Colonic mucosa (tissue), 4 donors: Measurements from ENCODE around the gene TANGO2. TPM values are rescaled to one million over a fixed set of nuclear protein-coding genes. Genes with fewer than 3 reads are reported as not detected.

ENCODE experiments used
- DNase-seq: peaks from one replicate; pipeline ENCODE4 v3.0.0-alpha.2; 2020
- H3K27ac ChIP-seq: fragments of 200-600 bp; one replicate; pipeline ENCODE4 v1.8.0; 2021
- H3K27me3 ChIP-seq: fragments of 200-600 bp; one replicate; pipeline ENCODE4 v1.8.0; 2021
- H3K36me3 ChIP-seq: fragments of 200-600 bp; one replicate; pipeline ENCODE4 v1.8.0; 2021
- H3K4me1 ChIP-seq: fragments of 200-600 bp; one replicate; pipeline ENCODE4 v1.8.0; 2021; ENCODE audit warnings: mild to moderate bottlenecking
- H3K4me3 ChIP-seq: fragments of 200-600 bp; one replicate; pipeline ENCODE4 v1.8.0; 2021
- H3K9ac ChIP-seq, 2 donors: one replicate each; pipeline ENCODE4 v1.7.0; 2013; ENCODE audit warnings: control low read depth in 2 of 2, low read depth in 2 of 2, low read length in 2 of 2
- H3K9me3 ChIP-seq: fragments of 200-600 bp; one replicate; pipeline ENCODE4 v1.8.0; 2021
- intact Hi-C: fragments of 100-400 bp; cut with DNase I; formaldehyde crosslinking; loops from one replicate; pipeline ENCODE4 v1.14.1; 2022
- total RNA-seq, 2 donors: library from RNA; stranded (reverse); fragmentation: NEBNext Ultra II Directional in 1 of 2; extraction: Animal tissue kit (Norgen Biotek cat#: 25700) in 1 of 2; gene quantifications; one replicate each; pipeline ENCODE4 v1.2.1, GENCODE V29; 2021
- TF ChIP-seq, protein P1 (sequence below): fragments of 200-600 bp; IDR thresholded peaks from one replicate; pipeline ENCODE4 v1.8.0; 2022; ENCODE audit warnings: antibody characterized with exemption, mild to moderate bottlenecking
- donor health status: healthy.
- donor health status: DM: no; HTN: no; CAD: no.
- donor health status: DM: no; HTN: no; CAD: no.

Gene TANGO2
- total RNA-seq, 2 donors from 2014 or later, result 22.1 to 34.1 TPM

DNA sequence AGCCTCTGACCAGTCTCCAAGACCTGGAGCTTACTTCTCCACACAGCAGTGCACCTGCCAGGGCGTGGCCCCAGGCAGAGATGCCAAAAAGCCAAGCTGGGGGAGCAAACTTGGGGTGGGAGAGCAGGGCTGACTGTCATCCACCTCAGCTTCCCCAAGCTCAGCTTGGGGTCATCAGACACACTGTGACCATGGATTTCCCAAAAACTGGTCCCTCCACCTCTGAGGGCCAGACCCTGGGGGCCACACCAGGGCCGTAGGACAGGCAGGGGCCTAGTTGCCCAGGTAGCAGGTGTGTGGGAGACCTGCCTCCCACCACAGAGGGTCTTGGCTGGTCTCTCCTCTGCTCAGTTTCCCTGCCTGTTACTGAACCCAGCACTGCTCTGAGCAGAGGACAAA is 34.9 kb upstream of the TANGO2 start:
- peak overlapping the region; percentile 70 to 75 for H3K9ac ChIP-seq
- H3K4me1 ChIP-seq, result peaks cover 9% of the 10 kb centered on the region
- no peaks in the 10 kb centered on the region for H3K9me3 ChIP-seq
- H3K36me3 ChIP-seq, result no peaks in the 10 kb centered on the region
- H3K4me3 ChIP-seq, result peak overlapping the region; percentile 83
- no peaks in the 10 kb centered on the region for H3K27me3 ChIP-seq
- intact Hi-C loops, result no loop called here
- TF ChIP-seq, protein P1, sequence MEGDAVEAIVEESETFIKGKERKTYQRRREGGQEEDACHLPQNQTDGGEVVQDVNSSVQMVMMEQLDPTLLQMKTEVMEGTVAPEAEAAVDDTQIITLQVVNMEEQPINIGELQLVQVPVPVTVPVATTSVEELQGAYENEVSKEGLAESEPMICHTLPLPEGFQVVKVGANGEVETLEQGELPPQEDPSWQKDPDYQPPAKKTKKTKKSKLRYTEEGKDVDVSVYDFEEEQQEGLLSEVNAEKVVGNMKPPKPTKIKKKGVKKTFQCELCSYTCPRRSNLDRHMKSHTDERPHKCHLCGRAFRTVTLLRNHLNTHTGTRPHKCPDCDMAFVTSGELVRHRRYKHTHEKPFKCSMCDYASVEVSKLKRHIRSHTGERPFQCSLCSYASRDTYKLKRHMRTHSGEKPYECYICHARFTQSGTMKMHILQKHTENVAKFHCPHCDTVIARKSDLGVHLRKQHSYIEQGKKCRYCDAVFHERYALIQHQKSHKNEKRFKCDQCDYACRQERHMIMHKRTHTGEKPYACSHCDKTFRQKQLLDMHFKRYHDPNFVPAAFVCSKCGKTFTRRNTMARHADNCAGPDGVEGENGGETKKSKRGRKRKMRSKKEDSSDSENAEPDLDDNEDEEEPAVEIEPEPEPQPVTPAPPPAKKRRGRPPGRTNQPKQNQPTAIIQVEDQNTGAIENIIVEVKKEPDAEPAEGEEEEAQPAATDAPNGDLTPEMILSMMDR, result no peak
- H3K27ac ChIP-seq, result no peak overlapping the region
- DNase-seq, result no peak

DNA sequence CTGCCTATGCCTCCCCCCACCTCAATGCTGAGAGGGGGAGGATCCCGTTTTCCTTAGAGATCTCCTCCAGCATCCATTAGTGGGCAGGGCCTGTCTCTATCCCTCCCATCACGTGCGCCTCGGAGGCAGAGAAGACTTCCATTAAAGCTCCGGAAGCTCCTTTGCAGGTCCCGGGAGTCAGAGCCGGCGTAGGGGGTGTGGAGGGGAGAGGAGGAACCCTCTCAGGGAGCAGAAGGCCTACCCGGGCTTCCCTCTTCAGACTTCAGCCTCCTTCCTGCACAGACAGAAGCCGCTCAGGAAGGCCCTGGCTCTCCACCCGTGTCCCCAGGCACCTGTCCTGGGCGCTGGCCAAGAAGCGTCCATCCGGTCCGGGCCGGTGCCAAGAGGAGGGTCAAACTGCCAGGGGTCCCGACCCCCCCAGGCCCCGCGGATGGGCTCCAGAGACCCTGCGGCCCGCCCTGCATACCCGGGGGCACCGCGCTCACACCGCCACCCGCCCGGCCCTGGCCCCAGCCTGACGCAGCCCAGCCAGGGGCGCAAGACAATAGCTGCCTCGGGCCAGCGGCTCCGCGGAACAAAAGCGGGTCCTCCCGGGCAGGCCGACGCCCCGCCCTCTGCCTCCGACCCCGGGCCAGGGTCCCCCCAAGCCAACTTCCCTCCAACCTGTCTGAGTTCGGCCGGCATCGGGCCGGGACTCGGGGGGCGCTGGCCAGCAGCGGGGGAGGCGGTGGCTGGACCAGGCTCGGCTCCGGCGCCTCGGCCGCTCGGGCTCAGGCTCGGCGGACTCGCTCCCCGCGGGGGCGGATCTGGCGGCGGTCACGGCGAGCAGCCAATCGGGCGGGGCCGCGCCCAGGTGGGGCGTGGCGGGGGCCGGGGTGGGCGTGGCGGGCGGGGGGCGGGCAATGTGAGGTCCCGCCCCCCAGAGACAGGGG is 34.2 kb upstream of the TANGO2 start:
- peak; percentile 79 for DNase-seq
- Histone ChIP-seq H3K27me3 (no peaks in the 10 kb centered on the region), H3K9me3 (no peaks in the 10 kb centered on the region), H3K9ac (peak overlapping the region; percentile 70 to 75), H3K27ac (peak overlapping the region; percentile 47), H3K4me3 (peak overlapping the region; percentile 83), H3K4me1 (peaks cover 9% of the 10 kb centered on the region), H3K36me3 (no peaks in the 10 kb centered on the region)
- TF ChIP-seq, protein P1, result no peak
- intact Hi-C loops, result no loop called here

DNA sequence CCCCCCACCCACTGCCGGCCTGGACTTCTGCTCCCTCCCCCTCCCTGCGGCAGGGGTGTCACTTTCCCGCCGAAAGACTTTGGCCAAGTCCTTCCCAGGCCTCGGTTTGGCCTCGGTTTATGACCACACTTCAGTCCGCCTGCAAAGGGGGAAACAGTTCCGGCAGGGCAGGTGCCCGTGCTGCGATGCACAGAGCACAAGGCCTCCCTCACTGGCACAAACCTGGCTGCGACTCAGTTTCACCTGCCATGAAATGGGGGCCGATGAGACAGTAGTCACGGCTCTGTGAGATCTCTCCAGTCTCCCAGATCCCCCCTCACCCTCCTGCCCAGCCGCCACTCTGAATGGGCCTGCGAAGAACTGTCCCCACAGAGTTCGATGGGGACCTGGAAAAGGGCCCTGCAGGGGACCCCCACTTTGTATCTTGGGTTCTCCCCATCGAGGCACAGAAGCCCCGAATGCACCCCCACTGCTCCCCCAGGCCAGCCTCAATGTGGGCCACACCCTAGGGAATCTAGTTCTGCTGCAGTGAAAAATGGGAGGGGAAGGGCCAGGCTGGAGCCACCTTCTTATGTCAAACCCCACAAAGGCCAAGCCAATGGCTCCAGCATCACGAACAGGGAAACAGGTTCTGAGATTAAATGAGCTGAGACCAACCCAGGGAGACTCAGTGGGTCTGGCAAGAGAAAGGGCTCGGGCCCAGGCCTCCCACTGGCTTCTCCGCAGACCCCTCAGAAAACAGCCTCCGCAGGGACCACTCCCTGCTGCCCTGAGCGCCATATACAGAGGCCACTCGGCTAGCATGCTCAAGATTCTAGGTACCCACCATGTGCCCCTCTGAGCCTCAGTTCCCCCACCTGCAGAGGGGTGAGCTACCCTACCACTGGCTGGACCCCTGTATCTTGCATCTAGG is 33.3 kb upstream of the TANGO2 start:
- intact Hi-C loops, result no loop called here
- Histone ChIP-seq H3K36me3 (no peaks in the 10 kb centered on the region), H3K27ac (no peak overlapping the region), H3K9me3 (no peaks in the 10 kb centered on the region), H3K4me3 (no peak overlapping the region), H3K27me3 (no peaks in the 10 kb centered on the region), H3K9ac (peak overlapping the region in 1 of 2 donors; percentile 14), H3K4me1 (peaks cover 9% of the 10 kb centered on the region)
- TF ChIP-seq, protein P1, result no peak
- peak; percentile 36 for DNase-seq

DNA sequence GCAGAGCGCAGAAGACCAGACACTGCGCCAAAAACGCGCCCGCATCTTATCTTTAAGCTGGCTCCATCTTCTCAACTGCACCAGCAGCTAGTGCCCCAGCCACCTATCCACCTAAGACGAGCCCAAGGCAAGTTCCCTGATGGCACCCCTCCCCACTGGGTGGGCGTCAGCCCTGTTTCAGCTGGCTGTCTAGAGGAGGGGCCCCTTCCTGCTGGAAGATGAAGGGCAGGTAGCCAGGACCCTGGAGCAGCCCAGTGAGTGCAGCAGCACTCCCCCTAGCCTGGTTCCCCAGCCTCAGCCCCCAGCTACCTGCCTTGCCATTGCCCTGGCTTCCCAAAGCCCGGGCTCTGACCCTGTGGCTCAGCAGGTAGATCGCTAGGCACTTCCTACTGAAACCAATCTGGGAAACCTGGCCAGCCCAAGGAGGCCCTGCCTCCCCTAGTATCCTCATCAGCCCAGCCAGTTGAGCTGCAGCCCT is 32.5 kb upstream of the TANGO2 start:
- intact Hi-C loops, result no loop called here
- Histone ChIP-seq H3K27ac (no peak overlapping the region), H3K4me3 (no peak overlapping the region), H3K9me3 (no peaks in the 10 kb centered on the region), H3K4me1 (peaks cover 9% of the 10 kb centered on the region), H3K9ac (no peak overlapping the region), H3K27me3 (no peaks in the 10 kb centered on the region), H3K36me3 (no peaks in the 10 kb centered on the region)
- no peak for DNase-seq
- TF ChIP-seq, protein P1, result no peak

DNA sequence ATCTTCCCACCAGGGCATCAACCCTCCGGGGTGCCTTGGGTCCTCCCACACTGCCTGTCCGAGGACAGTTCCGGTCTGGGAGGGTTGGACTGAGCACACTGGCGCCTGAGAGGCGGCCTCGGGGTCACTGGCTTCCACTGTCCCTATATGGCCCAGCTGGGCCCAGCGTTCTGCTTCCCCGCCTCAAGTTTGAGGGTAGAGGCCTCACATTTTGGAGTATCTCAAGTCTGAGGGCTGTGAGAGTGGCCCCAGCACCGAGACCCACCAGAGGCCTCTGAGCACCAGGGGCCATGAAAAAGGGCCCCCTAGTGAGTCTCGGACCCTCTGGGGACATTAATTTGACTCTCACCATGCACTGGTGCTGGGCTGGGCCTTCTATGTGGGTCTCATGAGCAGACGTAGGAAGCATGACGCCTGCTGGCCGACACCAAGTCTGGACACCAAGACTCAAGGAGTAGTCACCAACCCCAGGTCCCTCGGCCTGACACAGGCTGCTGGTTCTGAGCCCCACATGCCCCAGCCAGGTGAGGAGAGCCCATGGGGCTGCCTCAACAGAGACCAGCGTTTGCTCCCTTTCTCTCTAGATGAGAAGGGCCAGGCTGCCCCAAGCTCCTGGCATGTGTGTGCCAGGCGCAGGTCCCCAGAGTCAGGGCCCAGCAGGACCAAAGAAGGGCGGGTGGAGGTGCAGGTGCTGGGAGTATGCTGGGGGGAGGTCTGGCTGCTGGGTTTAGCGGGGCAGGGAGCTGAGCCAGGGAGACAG is 31.8 kb upstream of the TANGO2 start:
- Histone ChIP-seq H3K4me1 (peaks cover 9% of the 10 kb centered on the region), H3K9me3 (no peaks in the 10 kb centered on the region), H3K9ac (no peak overlapping the region), H3K4me3 (no peak overlapping the region), H3K27me3 (no peaks in the 10 kb centered on the region), H3K36me3 (no peaks in the 10 kb centered on the region), H3K27ac (no peak overlapping the region)
- intact Hi-C loops, result no loop called here
- TF ChIP-seq, protein P1, result no peak
- no peak for DNase-seq
